OCI-LY7 (cell line): ENCODE results near the gene ADARB2. TPM values are rescaled to one million over a fixed set of nuclear protein-coding genes. Genes with fewer than 3 reads are reported as not detected.

Experiments
- BruUV-seq: library from RNA; stranded (reverse); fragments of 400-500 nt; replicated peaks from 2 replicates; lab custom pipeline; 2021; lab: Mats Ljungman, UMichigan
- CTCF ChIA-PET: fragments of 300-600 bp; sonication (Branson Sonifier 250); formaldehyde crosslinking; loops from one replicate; lab custom pipeline; 2022; ENCODE audit warnings: antibody characterized with exemption; ENCODE audit not compliant: unreplicated experiment; lab: Charles Lee
- POLR2A ChIA-PET: fragments of 300-600 bp; sonication (Branson Sonifier 250); formaldehyde crosslinking; loops from one replicate; lab custom pipeline; 2022; ENCODE audit warnings: antibody characterized with exemption; lab: Charles Lee
- DNase-seq: peaks from one replicate; pipeline ENCODE4 v3.0.0-alpha.2; 2015; ENCODE audit warnings: low spot score
- H2AFZ ChIP-seq: fragments of 200-600 bp; sonication (generic), shearing (Covaris generic); 2 replicates; pipeline ENCODE4 v1.6.1; 2014; ENCODE audit warnings: mild to moderate bottlenecking, antibody characterized with exemption, low read length, moderate library complexity
- H3K27ac ChIP-seq: fragments of 200-600 bp; sonication (generic); 2 replicates; pipeline ENCODE4 v1.5.1; 2014; ENCODE audit warnings: mixed run types, low read depth, mild to moderate bottlenecking, moderate library complexity, low read length, inconsistent platforms; ENCODE audit not compliant: poor library complexity, severe bottlenecking
- H3K36me3 ChIP-seq: fragments of 200-600 bp; sonication (generic); 2 replicates; pipeline ENCODE4 v1.6.1; 2014; ENCODE audit warnings: mild to moderate bottlenecking, antibody characterized with exemption, low read length, moderate library complexity, mixed read lengths; ENCODE audit not compliant: insufficient read depth
- H3K4me1 ChIP-seq: fragments of 200-600 bp; sonication (generic); 2 replicates; pipeline ENCODE4 v1.5.1; 2014; ENCODE audit warnings: mild to moderate bottlenecking, low read length; ENCODE audit not compliant: insufficient read depth, poor library complexity, severe bottlenecking
- H3K4me2 ChIP-seq: fragments of 200-600 bp; sonication (generic); 2 replicates; pipeline ENCODE4 v1.6.1; 2014; ENCODE audit warnings: mild to moderate bottlenecking, low read length
- H3K4me3 ChIP-seq: fragments of 200-600 bp; sonication (generic); 2 replicates; pipeline ENCODE4 v1.5.1; 2014; ENCODE audit warnings: mild to moderate bottlenecking, low read depth, low read length; ENCODE audit not compliant: poor library complexity, severe bottlenecking
- H3K79me2 ChIP-seq: fragments of 200-600 bp; sonication (generic); 2 replicates; pipeline ENCODE4 v1.6.1; 2016; ENCODE audit warnings: low read depth, mild to moderate bottlenecking, low read length, moderate library complexity, mixed read lengths; ENCODE audit not compliant: insufficient read depth
- H3K9me2 ChIP-seq: fragments of 200-600 bp; sonication (generic); 2 replicates; pipeline ENCODE4 v1.6.1; 2016; ENCODE audit warnings: mild to moderate bottlenecking, low read length, mixed read lengths; ENCODE audit not compliant: insufficient read depth
- H3K9me3 ChIP-seq: fragments of 200-600 bp; sonication (generic); 2 replicates; pipeline ENCODE4 v1.6.1; 2014; ENCODE audit warnings: mild to moderate bottlenecking, mixed run types, low read length, mixed read lengths
- H4K20me1 ChIP-seq: fragments of 200-600 bp; sonication (generic); 2 replicates; pipeline ENCODE4 v1.6.1; 2014; ENCODE audit warnings: mild to moderate bottlenecking, antibody characterized with exemption, low read length, moderate library complexity, mixed read lengths; ENCODE audit not compliant: insufficient read depth
- EZH2phosphoT487 ChIP-seq: fragments of 200-600 bp; sonication (generic); IDR thresholded peaks from 2 replicates; pipeline ENCODE4 v1.6.1; 2018; ENCODE audit warnings: low read depth, borderline replicate concordance, mild to moderate bottlenecking, mixed run types, antibody characterized with exemption, low read length, moderate library complexity, mixed read lengths
- intact Hi-C: fragments of 100-400 bp; cut with micrococcal nuclease; formaldehyde crosslinking; loops from one replicate; pipeline ENCODE4 v1.10.0; 2022; ENCODE audit not compliant: unreplicated experiment
- total RNA-seq, 2 experiments: library from RNA; depleted of rRNA in 1 of 2; stranded (reverse); fragments of >200 nt in 1 of 2; shearing (Covaris generic) in 1 of 2; gene quantifications; 2 replicates each; pipeline ENCODE4 v1.2.3, GENCODE V29; 2014 to 2022
- TF ChIP-seq, protein P1 (sequence below): fragments of 200-600 bp; sonication (generic); conservative IDR thresholded peaks from 2 replicates; pipeline ENCODE4 v1.5.1; 2014; ENCODE audit warnings: mild to moderate bottlenecking, antibody characterized with exemption, low read length, moderate library complexity, mixed read lengths

ADARB2 gene
- total RNA-seq, 2 experiments from 2014 or later: 0.03 TPM; not detected in 1

DNA sequence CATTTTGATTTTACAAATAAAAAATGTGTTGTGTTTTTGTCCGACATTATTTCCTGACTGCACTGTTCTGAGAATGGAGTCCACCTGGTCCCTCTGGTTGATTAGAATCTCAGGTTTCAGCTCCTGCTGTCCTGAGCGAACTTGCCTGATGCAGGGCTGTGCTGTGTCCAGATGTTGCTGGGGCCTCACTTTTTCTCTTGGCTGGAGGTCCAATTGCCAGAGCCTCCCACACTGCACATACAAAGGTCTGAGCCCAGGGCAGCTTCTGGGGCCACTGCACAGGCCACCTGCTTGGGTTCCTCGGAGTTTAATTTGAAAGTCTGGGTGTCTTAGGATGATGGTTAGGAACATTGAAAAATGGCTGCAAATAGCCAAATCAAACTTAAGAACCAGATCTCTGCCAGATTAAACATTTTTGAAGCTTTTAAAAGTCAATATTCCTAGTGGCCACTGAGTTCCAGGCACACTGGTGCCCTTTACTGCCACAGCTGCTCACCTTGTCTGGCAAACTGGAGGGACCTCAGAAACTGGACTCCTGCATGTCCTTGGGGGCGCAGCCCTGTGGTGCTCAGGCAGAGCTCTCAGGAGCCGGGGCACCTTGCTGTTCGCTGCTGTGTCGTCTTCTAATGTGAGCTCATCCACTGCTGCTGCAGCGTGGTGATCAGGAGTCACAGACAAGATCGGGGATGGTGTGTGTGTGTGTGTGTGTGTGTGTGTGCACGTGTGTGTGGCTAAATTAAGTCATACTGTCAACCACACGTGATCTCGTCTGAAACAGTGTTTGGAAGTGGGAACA, 606.1 kb downstream of the ADARB2 start:
- H3K4me2 ChIP-seq: no peak overlapping the region
- peaks cover 43% of the 10 kb centered on the region for H3K36me3 ChIP-seq
- no peaks in the 10 kb centered on the region for H3K4me1 ChIP-seq
- no peak overlapping the region for H3K27ac ChIP-seq
- H2AFZ ChIP-seq: no peak overlapping the region
- no peak overlapping the region for H3K4me3 ChIP-seq
- TF ChIP-seq EZH2phosphoT487: no peak
- TF ChIP-seq, protein P1, sequence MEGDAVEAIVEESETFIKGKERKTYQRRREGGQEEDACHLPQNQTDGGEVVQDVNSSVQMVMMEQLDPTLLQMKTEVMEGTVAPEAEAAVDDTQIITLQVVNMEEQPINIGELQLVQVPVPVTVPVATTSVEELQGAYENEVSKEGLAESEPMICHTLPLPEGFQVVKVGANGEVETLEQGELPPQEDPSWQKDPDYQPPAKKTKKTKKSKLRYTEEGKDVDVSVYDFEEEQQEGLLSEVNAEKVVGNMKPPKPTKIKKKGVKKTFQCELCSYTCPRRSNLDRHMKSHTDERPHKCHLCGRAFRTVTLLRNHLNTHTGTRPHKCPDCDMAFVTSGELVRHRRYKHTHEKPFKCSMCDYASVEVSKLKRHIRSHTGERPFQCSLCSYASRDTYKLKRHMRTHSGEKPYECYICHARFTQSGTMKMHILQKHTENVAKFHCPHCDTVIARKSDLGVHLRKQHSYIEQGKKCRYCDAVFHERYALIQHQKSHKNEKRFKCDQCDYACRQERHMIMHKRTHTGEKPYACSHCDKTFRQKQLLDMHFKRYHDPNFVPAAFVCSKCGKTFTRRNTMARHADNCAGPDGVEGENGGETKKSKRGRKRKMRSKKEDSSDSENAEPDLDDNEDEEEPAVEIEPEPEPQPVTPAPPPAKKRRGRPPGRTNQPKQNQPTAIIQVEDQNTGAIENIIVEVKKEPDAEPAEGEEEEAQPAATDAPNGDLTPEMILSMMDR: no peak
- H3K9me2 ChIP-seq: no peaks in the 10 kb centered on the region
- no peaks in the 10 kb centered on the region for H3K79me2 ChIP-seq
- DNase-seq: no peak
- CTCF ChIA-PET: no interaction called here
- no TSS peak for BruUV-seq
- no peaks in the 10 kb centered on the region for H3K9me3 ChIP-seq
- intact Hi-C loops: no loop called here
- H4K20me1 ChIP-seq: no peaks in the 10 kb centered on the region
- POLR2A ChIA-PET: no interaction called here

DNA sequence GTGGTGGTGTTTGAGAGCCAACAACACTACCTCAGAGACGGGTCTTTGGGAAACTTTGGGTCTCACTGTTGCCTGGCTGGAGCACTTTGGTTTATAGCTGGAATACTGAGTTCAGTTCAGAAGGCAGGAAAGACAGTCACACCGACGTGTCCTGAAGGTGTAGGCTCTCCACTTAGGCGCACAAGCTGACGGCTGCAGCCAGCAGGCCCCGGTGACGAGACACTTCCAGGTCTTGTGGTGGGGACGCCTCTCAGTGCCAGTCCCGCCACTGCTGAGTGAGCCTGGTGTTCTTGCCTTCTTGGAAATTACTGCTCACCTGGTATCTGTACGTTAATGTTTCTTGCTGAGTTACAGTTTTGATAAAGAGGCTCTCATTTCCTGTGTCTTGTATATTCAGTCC, 607.1 kb downstream of the ADARB2 start:
- Histone ChIP-seq H3K9me3 (no peaks in the 10 kb centered on the region), H3K36me3 (peaks cover 47% of the 10 kb centered on the region), H3K4me3 (no peak overlapping the region), H3K4me1 (no peaks in the 10 kb centered on the region), H2AFZ (no peak overlapping the region), H4K20me1 (no peaks in the 10 kb centered on the region), H3K27ac (no peak overlapping the region), H3K79me2 (no peaks in the 10 kb centered on the region), H3K9me2 (no peaks in the 10 kb centered on the region), H3K4me2 (no peak overlapping the region)
- intact Hi-C loops: no loop called here
- CTCF ChIA-PET: no interaction called here
- DNase-seq: no peak
- POLR2A ChIA-PET: no interaction called here
- no TSS peak for BruUV-seq
- no peak for TF ChIP-seq EZH2phosphoT487
- TF ChIP-seq, protein P1: no peak

DNA sequence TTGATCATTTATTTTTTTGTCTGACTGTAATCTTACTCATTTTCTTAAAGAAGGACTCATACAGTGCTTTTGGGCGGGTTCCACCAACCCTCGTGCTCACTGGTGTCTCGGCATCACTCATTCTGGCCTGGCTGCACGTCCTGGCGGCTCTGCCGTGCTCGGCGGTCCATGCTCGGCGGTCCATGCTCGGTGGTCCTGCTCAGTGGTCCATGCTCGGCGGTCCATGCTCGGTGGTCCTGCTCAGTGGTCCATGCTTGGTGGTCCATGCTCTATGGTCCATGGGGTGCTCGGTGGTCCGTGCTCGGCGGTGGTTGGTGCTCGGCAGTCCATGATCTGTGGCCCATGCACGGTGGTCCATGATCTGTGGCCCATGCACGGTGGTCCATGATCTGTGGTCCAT, 608.7 kb downstream of the ADARB2 start:
- no TSS peak for BruUV-seq
- Histone ChIP-seq H3K79me2 (no peaks in the 10 kb centered on the region), H3K9me2 (no peaks in the 10 kb centered on the region), H2AFZ (no peak overlapping the region), H3K9me3 (no peaks in the 10 kb centered on the region), H3K4me2 (no peak overlapping the region), H3K27ac (no peak overlapping the region), H3K4me3 (no peak overlapping the region), H3K4me1 (no peaks in the 10 kb centered on the region), H3K36me3 (peaks cover 63% of the 10 kb centered on the region), H4K20me1 (no peaks in the 10 kb centered on the region)
- intact Hi-C loops: no loop called here
- TF ChIP-seq, protein P1: no peak
- TF ChIP-seq EZH2phosphoT487: no peak
- no peak for DNase-seq
- ChIA-PET CTCF (no interaction called here), POLR2A (no interaction called here)
